Gastrocnemius medialis (tissue), 4 donors: ENCODE measurements around the gene SASH1. TPM values are rescaled to one million over a fixed set of nuclear protein-coding genes. Genes with fewer than 3 reads are reported as not detected.
A peak's percentile ranks its signal among the peaks of the same experiment; 100 is the strongest.

Experiments
- ATAC-seq, 2 donors: fragments of 150-250 bp; one replicate each; pipeline ENCODE4 v1.9.1; 2016
- DNase-seq, 2 donors: peaks; one replicate each; pipeline ENCODE4 v3.0.0-alpha.2; 2019
- H3K27ac ChIP-seq, 4 donors: fragments of 200-600 bp; sonication (generic); 1 replicate in 1 of 4; 2 replicates in 3 of 4; pipeline ENCODE4 v1.5.1; 2016 to 2018; ENCODE audit warnings: mild to moderate bottlenecking in 2 of 4, moderate library complexity in 1 of 4
- H3K27me3 ChIP-seq, 3 donors: fragments of 200-600 bp; sonication (generic) in 2 of 3; 1 replicate in 1 of 3; 2 replicates in 2 of 3; pipeline versions ENCODE4 v1.5.1 to v1.6.0; 2016 to 2019; ENCODE audit warnings: mild to moderate bottlenecking in 1 of 3, moderate library complexity in 1 of 3
- H3K36me3 ChIP-seq, 2 donors: fragments of 200-600 bp; sonication (generic) in 1 of 2; one replicate each; pipeline ENCODE4 v1.5.1; 2017 to 2018
- H3K4me1 ChIP-seq, 2 donors: fragments of 200-600 bp; sonication (generic) in 1 of 2; one replicate each; pipeline ENCODE4 v1.5.1; 2016 to 2017; ENCODE audit warnings: mild to moderate bottlenecking in 2 of 2
- H3K4me3 ChIP-seq, 4 donors: fragments of 200-600 bp; sonication (generic) in 3 of 4; 1 replicate in 1 of 4; 2 replicates in 3 of 4; pipeline ENCODE4 v1.5.1; 2016 to 2019; ENCODE audit warnings: mild to moderate bottlenecking in 2 of 4
- H3K9me3 ChIP-seq, 3 donors: fragments of 200-600 bp; sonication (generic) in 2 of 3; 1 replicate in 1 of 3; 2 replicates in 2 of 3; pipeline ENCODE4 v1.5.1; 2016 to 2019
- CTCF ChIP-seq, 5 experiments: fragments of 450-650 bp in 3 of 5; fragments of 200-600 bp in 2 of 5; sonication (generic) in 2 of 5; IDR thresholded peaks in 4 of 5; conservative IDR thresholded peaks in 1 of 5; 1 replicate in 4 of 5; 2 replicates in 1 of 5; pipeline ENCODE4 v1.5.1; 2016 to 2019; ENCODE audit warnings: antibody characterized with exemption in 5 of 5, mild to moderate bottlenecking in 3 of 5, moderate library complexity in 3 of 5
- POLR2A ChIP-seq, 2 donors: fragments of 450-650 bp; IDR thresholded peaks; one replicate each; pipeline ENCODE4 v1.6.1; 2017; ENCODE audit warnings: antibody characterized with exemption in 2 of 2, mild to moderate bottlenecking in 2 of 2, moderate library complexity in 2 of 2
- in situ Hi-C, 4 donors: fragments of 200-750 bp; cut with MboI; loops; one replicate each; pipeline versions ENCODE4 v1.15.0 to v1.8.0; 2017; ENCODE audit warnings: low sequenced_read_pairs in 4 of 4
- intact Hi-C: fragments of 100-400 bp; cut with DNase I; formaldehyde crosslinking; loops from one replicate; pipeline ENCODE4 v1.15.1; 2023; ENCODE audit warnings: low total_unique reads
- total RNA-seq, 4 donors: library from RNA; depleted of rRNA; stranded (reverse); fragments of >200 nt; gene quantifications; one replicate each; pipeline versions ENCODE4 v1.1.0 to v1.2.3, GENCODE V29; 2016

SASH1 gene
- total RNA-seq, 4 donors from 2014 or later, result 28.2 to 42.4 (median 35.4) TPM

GRCh38 chr6:148407372-148407771 lies 64.7 kb downstream of the SASH1 start:
- Histone ChIP-seq H3K9me3 (no peaks in the 10 kb centered on the region), H3K4me1 (peaks cover 10 to 17% of the 10 kb centered on the region in 2 donors), H3K36me3 (no peaks in the 10 kb centered on the region), H3K27me3 (no peaks in the 10 kb centered on the region), H3K27ac (peak overlapping the region; percentile 49 to 70 (median 67)), H3K4me3 (no peak overlapping the region)
- TF ChIP-seq POLR2A (IDR thresholded peaks at IDR 0.05) (no peak), CTCF (IDR thresholded peaks at IDR 0.05 in 4 of 5, conservative IDR thresholded peaks at IDR 0.05 in 1 of 5) (no peak)
- peak; percentile 88 for ATAC-seq
- in situ Hi-C loops, result no loop called here
- intact Hi-C loops, result no loop called here
- DNase-seq, result peak in 1 of 2 donors; percentile 34

GRCh38 chr6:148413321-148414091 lies 70.9 kb downstream of the SASH1 start:
- Histone ChIP-seq H3K27ac (no peak overlapping the region), H3K9me3 (no peaks in the 10 kb centered on the region), H3K36me3 (no peaks in the 10 kb centered on the region), H3K4me3 (no peak overlapping the region), H3K27me3 (no peaks in the 10 kb centered on the region), H3K4me1 (peaks cover 3 to 27% of the 10 kb centered on the region in 2 donors)
- in situ Hi-C loops (no loop called here), intact Hi-C loops (no loop called here)
- DNase-seq, result no peak
- TF ChIP-seq POLR2A (IDR thresholded peaks at IDR 0.05), result no peak
- no peak for TF ChIP-seq CTCF (IDR thresholded peaks at IDR 0.05 in 4 of 5, conservative IDR thresholded peaks at IDR 0.05 in 1 of 5)
- ATAC-seq, result no peak

GRCh38 chr6:148414092-148414489 lies 71.5 kb downstream of the SASH1 start:
- ATAC-seq (no peak), DNase-seq (no peak)
- in situ Hi-C loops (no loop called here), intact Hi-C loops (no loop called here)
- H3K36me3 ChIP-seq, result no peaks in the 10 kb centered on the region
- H3K4me1 ChIP-seq, result peaks cover 3 to 32% of the 10 kb centered on the region in 2 donors
- no peaks in the 10 kb centered on the region for H3K9me3 ChIP-seq
- H3K27ac ChIP-seq, result no peak overlapping the region
- no peak for TF ChIP-seq POLR2A (IDR thresholded peaks at IDR 0.05)
- TF ChIP-seq CTCF (IDR thresholded peaks at IDR 0.05 in 4 of 5, conservative IDR thresholded peaks at IDR 0.05 in 1 of 5), result no peak
- H3K27me3 ChIP-seq, result no peaks in the 10 kb centered on the region
- H3K4me3 ChIP-seq, result no peak overlapping the region

GRCh38 chr6:148414836-148415235 lies 72.2 kb downstream of the SASH1 start:
- in situ Hi-C loops, result no loop called here
- intact Hi-C loops, result no loop called here
- Histone ChIP-seq H3K4me1 (peaks cover 3 to 32% of the 10 kb centered on the region in 2 donors), H3K27ac (no peak overlapping the region), H3K27me3 (no peaks in the 10 kb centered on the region), H3K4me3 (no peak overlapping the region), H3K36me3 (no peaks in the 10 kb centered on the region), H3K9me3 (no peaks in the 10 kb centered on the region)
- TF ChIP-seq CTCF (IDR thresholded peaks at IDR 0.05 in 4 of 5, conservative IDR thresholded peaks at IDR 0.05 in 1 of 5) (no peak), POLR2A (IDR thresholded peaks at IDR 0.05) (no peak)
- no peak for DNase-seq
- no peak for ATAC-seq
